Calu3 (cell line): Measurements from ENCODE around the gene SLC38A3. TPM values are rescaled to one million over a fixed set of nuclear protein-coding genes. Genes with fewer than 3 reads are reported as not detected.
"Not testable (repeated sequence)": the region's sequence is repeated elsewhere in the genome, so short reads cannot be mapped to it uniquely, and the experiment has no call there.

Experiments used
- BruUV-seq: library from RNA; stranded (reverse); fragments of 400-500 nt; replicated peaks from 2 replicates; lab custom pipeline; 2021; lab: Mats Ljungman, UMichigan
- CTCF ChIA-PET: fragments of 300-600 bp; sonication (Branson Sonifier 250); formaldehyde crosslinking; loops from one replicate; lab custom pipeline; 2022; ENCODE audit warnings: antibody characterized with exemption; lab: Charles Lee
- DNase-seq: peaks from one replicate; pipeline ENCODE4 v3.0.0; 2022
- H3K27ac Mint-ChIP-seq: one replicate; pipeline ENCODE4 v1.8.0; 2022; ENCODE audit warnings: mixed read lengths; ENCODE audit not compliant: unreplicated experiment
- H3K27me3 Mint-ChIP-seq: one replicate; pipeline ENCODE4 v1.8.0; 2022; ENCODE audit warnings: mixed read lengths; ENCODE audit not compliant: unreplicated experiment
- H3K36me3 Mint-ChIP-seq: one replicate; pipeline ENCODE4 v1.8.0; 2022; ENCODE audit warnings: mild to moderate bottlenecking, moderate library complexity, mixed read lengths; ENCODE audit not compliant: insufficient read depth, unreplicated experiment
- H3K4me1 Mint-ChIP-seq: one replicate; pipeline ENCODE4 v1.8.0; 2022; ENCODE audit warnings: mild to moderate bottlenecking, low read depth, mixed read lengths; ENCODE audit not compliant: unreplicated experiment
- H3K4me3 Mint-ChIP-seq: one replicate; pipeline ENCODE4 v1.8.0; 2022; ENCODE audit warnings: mild to moderate bottlenecking, low read depth, moderate library complexity, mixed read lengths; ENCODE audit not compliant: unreplicated experiment
- H3K9me3 Mint-ChIP-seq: one replicate; pipeline ENCODE4 v1.8.0; 2022; ENCODE audit warnings: low read depth, mixed read lengths; ENCODE audit not compliant: unreplicated experiment
- intact Hi-C: fragments of 100-400 bp; cut with micrococcal nuclease; formaldehyde crosslinking; loops from one replicate; pipeline ENCODE4 v1.10.0; 2022; ENCODE audit not compliant: unreplicated experiment
- total RNA-seq: library from RNA; stranded (reverse); gene quantifications from 2 replicates; pipeline ENCODE4 v1.2.3, GENCODE V29; 2022
- TF ChIP-seq, protein P1 (sequence below): fragments of 200-600 bp; IDR thresholded peaks from one replicate; pipeline ENCODE4 v1.8.0; 2022; ENCODE audit warnings: antibody characterized with exemption; ENCODE audit not compliant: unreplicated experiment

SLC38A3 gene
- total RNA-seq, 1 experiment from 2014 or later, result not detected

DNA sequence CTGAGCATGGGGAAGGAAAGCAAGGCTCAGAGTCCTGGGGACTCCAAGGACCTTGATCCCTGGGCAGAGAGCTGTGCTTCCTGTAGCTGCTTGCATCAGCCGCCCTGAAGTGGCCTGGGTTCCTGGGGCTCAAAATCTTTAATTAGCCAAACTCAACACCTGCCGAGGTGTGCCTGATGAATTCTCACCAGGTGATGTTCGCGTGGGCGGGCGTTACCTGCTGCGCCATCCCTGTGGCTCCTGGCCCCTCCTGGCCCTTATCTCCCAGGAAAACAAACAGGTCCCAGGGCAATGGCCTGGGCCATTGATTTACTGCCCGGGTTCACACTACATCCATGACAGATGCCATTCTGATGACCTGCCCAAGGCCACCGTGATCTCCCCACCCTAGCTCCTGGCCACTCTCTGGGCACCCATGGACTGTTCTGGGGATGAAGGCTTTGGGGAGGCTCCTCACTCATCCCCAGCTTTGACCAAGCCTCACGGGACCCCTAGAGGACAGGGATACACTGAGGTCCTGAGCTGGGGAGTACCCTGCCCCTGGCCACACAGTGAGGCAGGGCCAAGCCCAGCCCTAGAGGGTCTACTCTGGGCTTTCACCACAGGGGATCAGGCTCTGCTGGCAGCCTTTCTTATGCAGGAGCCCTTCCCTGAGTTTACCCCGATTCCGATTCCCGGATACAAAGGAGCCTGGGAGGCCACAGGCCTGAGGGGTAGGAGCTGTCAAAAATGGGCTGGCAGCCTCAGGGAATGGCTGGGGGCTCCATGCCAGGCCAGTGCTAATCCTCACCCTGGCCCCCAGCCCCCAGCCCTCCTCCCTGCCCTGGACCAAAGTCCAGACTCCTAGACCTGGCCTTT is 5.7 kb downstream of the SLC38A3 start:
- Mint-ChIP-seq H3K27me3 (peaks cover 28% of the 10 kb centered on the region), H3K9me3 (no peaks in the 10 kb centered on the region), H3K4me3 (no peak overlapping the region), H3K4me1 (no peaks in the 10 kb centered on the region), H3K27ac (no peak overlapping the region), H3K36me3 (no peaks in the 10 kb centered on the region)
- TF ChIP-seq, protein P1, sequence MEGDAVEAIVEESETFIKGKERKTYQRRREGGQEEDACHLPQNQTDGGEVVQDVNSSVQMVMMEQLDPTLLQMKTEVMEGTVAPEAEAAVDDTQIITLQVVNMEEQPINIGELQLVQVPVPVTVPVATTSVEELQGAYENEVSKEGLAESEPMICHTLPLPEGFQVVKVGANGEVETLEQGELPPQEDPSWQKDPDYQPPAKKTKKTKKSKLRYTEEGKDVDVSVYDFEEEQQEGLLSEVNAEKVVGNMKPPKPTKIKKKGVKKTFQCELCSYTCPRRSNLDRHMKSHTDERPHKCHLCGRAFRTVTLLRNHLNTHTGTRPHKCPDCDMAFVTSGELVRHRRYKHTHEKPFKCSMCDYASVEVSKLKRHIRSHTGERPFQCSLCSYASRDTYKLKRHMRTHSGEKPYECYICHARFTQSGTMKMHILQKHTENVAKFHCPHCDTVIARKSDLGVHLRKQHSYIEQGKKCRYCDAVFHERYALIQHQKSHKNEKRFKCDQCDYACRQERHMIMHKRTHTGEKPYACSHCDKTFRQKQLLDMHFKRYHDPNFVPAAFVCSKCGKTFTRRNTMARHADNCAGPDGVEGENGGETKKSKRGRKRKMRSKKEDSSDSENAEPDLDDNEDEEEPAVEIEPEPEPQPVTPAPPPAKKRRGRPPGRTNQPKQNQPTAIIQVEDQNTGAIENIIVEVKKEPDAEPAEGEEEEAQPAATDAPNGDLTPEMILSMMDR, result no peak
- no TSS peak for BruUV-seq
- CTCF ChIA-PET, result interaction anchor here (0.6 to 0.9 kb wide), 3 partner anchors 16 to 54 kb away, joined by 3 to 5 read pairs (median 5); no protein-coding TSS in a partner anchor
- no peak for DNase-seq
- intact Hi-C loops, result no loop called here

DNA sequence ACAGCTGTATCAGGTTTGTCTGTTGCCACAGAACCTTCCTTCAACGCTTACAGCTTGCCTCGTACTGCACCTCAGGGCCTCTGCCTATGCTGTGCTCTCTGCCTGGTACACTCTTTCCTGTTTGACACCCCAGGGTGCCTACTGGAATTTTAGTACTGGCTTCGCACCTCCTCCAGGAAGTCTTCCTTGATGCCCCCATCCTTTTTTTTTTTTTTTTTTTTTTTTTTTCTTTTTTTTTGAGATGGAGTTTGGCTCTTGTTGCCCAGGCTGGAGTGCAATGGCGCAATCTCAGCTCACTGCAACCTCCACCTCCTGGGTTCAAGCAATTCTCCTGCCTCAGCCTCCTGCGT is 6.3 kb downstream of the SLC38A3 start:
- H3K27ac Mint-ChIP-seq, intact Hi-C loops, H3K9me3 Mint-ChIP-seq, H3K4me1 Mint-ChIP-seq, H3K4me3 Mint-ChIP-seq, BruUV-seq, DNase-seq, H3K36me3 Mint-ChIP-seq: not testable (repeated sequence)
- H3K27me3 Mint-ChIP-seq, result peaks cover 22% of the 10 kb centered on the region
- CTCF ChIA-PET, result interaction anchor here (0.5 kb wide), 1 partner anchor 22 kb away, joined by 7 read pairs; no protein-coding TSS in a partner anchor

DNA sequence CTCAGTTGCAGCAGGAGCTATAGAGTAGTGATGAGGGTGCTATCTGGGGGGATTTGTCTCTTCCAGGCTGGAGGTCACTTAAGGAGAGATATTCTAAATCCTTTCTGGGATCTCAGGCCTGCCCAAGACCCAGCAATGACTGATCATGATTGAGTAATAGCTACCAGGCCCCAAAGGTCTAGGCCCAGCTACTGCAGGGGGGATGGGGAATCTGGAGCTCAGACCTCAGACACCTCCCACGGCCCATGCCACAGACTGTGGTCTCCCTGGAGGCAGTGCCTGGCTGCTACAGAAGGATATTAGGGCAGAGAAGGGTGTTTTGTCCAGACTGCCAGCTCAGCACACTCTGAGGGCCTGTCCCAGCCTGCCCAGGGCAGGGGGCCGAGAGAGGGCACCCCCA is 6.9 kb downstream of the SLC38A3 start:
- Mint-ChIP-seq H3K9me3 (no peaks in the 10 kb centered on the region), H3K4me3 (no peak overlapping the region), H3K4me1 (no peaks in the 10 kb centered on the region), H3K27me3 (peaks cover 22% of the 10 kb centered on the region), H3K36me3 (no peaks in the 10 kb centered on the region), H3K27ac (no peak overlapping the region)
- TF ChIP-seq, protein P1, result no peak
- no TSS peak for BruUV-seq
- DNase-seq, result no peak
- CTCF ChIA-PET, result interaction anchor here (0.5 kb wide), 1 partner anchor 22 kb away, joined by 7 read pairs; no protein-coding TSS in a partner anchor
- intact Hi-C loops, result no loop called here

DNA sequence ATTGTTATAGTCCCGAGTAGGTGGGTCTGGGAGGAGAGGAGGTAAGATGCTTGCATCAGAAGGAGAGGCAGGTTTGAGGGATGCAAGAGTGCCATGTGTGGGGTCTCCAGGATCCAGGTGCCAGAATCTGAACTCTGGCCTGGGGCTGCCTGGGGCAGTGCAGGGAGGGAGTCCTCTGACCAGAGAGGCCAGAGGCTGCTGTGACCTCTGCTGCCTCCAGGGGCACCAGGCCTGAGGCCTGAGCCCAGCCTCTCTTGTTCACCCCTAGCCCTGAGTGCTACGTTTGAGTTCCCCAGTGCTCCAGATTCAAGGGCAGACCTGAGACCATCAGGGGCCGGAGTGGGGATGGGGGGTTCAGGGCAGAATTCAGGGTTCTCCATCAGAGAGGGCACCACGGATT is 7.4 kb downstream of the SLC38A3 start:
- H3K27me3 Mint-ChIP-seq, result peaks cover 26% of the 10 kb centered on the region
- no peak overlapping the region for H3K4me3 Mint-ChIP-seq
- BruUV-seq, result no TSS peak
- TF ChIP-seq, protein P1, result no peak
- no peak overlapping the region for H3K27ac Mint-ChIP-seq
- no peak for DNase-seq
- no peaks in the 10 kb centered on the region for H3K36me3 Mint-ChIP-seq
- H3K4me1 Mint-ChIP-seq, result no peaks in the 10 kb centered on the region
- H3K9me3 Mint-ChIP-seq, result no peaks in the 10 kb centered on the region
- intact Hi-C loops, result no loop called here
- CTCF ChIA-PET, result no interaction called here

DNA sequence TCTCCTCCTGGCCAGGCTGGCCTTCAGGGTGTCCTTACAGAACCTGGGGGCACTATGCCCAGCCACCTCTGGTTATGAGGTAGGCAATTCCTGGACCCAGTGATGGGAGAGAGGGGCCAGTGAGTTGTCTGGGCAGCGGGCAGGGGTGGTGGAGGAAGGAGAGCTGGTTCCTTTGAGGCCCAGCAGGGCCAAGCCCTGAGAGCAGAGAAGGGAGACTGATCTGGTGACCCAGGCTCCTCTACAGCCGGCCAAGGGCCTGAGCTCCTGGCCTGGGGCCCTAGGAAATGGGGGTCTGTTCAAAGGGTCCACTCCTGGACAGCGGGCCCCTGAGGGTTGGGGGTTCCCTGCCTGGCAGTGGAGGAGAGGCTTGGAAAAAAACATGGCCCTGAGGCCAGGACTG is 7.9 kb downstream of the SLC38A3 start:
- no peak overlapping the region for H3K4me3 Mint-ChIP-seq

More for the DNA sequence above, 7.9 kb downstream of the SLC38A3 start:
- no peak for DNase-seq
- CTCF ChIA-PET, result interaction anchor here (0.5 kb wide), 1 partner anchor 59 kb away, joined by 5 read pairs; no protein-coding TSS in a partner anchor
- TF ChIP-seq, protein P1, result no peak
- H3K36me3 Mint-ChIP-seq, result no peaks in the 10 kb centered on the region
- no peak overlapping the region for H3K27ac Mint-ChIP-seq
- intact Hi-C loops, result no loop called here
- H3K9me3 Mint-ChIP-seq, result no peaks in the 10 kb centered on the region
- H3K4me1 Mint-ChIP-seq, result no peaks in the 10 kb centered on the region
- no TSS peak for BruUV-seq
- H3K27me3 Mint-ChIP-seq, result peaks cover 29% of the 10 kb centered on the region
